ENCODE results near the gene CASQ1. TPM values are rescaled to one million over a fixed set of nuclear protein-coding genes. Genes with fewer than 3 reads are reported as not detected.

Gene CASQ1
- total RNA-seq, 1 experiment from 2014 or later: not detected

GRCh38 chr1:160211046-160211790 lies 20.8 kb downstream of the CASQ1 start:
- Mint-ChIP-seq H3K36me3 (ENCODE audit: insufficient read depth, unreplicated experiment) (peaks cover 56% of the 10 kb centered on the region), H3K27me3 (ENCODE audit: insufficient read depth, unreplicated experiment) (no peaks in the 10 kb centered on the region), H3K4me1 (ENCODE audit: insufficient read depth, unreplicated experiment) (peaks cover 23% of the 10 kb centered on the region), H3K9me3 (ENCODE audit: unreplicated experiment) (no peaks in the 10 kb centered on the region), H3K27ac (ENCODE audit: low read depth, unreplicated experiment) (no peak overlapping the region), H3K4me3 (ENCODE audit: unreplicated experiment) (no peak overlapping the region)
- ChIA-PET POLR2A (interaction anchor here (0.6 to 1.7 kb wide), 5 partner anchors 8 to 105 kb away, joined by 3 to 6 read pairs (median 4); partner anchors contain the start of gene DCAF8), CTCF (interaction anchor here (0.7 to 11.6 kb wide), 10 partner anchors 9 to 164 kb away, joined by 3 to 99 read pairs (median 4); no protein-coding TSS in a partner anchor)
- no TSS peak for BruUV-seq (replicated peaks)
- intact Hi-C loops (cut with micrococcal nuclease): no loop called here
- no peak for TF ChIP-seq CTCF (IDR thresholded peaks at IDR 0.05; ENCODE audit: unreplicated experiment)
- no peak for DNase-seq (ENCODE audit: unreplicated experiment)

- intact Hi-C loops (cut with micrococcal nuclease): no loop called here
- CTCF ChIA-PET: interaction anchor here (0.7 to 2.2 kb wide), 5 partner anchors 12 to 136 kb away, joined by 3 to 11 read pairs (median 5); no protein-coding TSS in a partner anchor
- POLR2A ChIA-PET: no interaction called here
- peak overlapping the region; percentile 44 for H3K27ac Mint-ChIP-seq (ENCODE audit: low read depth, unreplicated experiment)
- DNase-seq (ENCODE audit: unreplicated experiment): no peak
- no peaks in the 10 kb centered on the region for H3K27me3 Mint-ChIP-seq (ENCODE audit: insufficient read depth, unreplicated experiment)
- BruUV-seq (replicated peaks): TSS peak; percentile 65
- TF ChIP-seq CTCF (IDR thresholded peaks at IDR 0.05; ENCODE audit: unreplicated experiment): no peak
- peaks cover under 1% of the 10 kb centered on the region for H3K4me1 Mint-ChIP-seq (ENCODE audit: insufficient read depth, unreplicated experiment)
- H3K9me3 Mint-ChIP-seq (ENCODE audit: unreplicated experiment): no peaks in the 10 kb centered on the region
- peaks cover 64% of the 10 kb centered on the region for H3K36me3 Mint-ChIP-seq (ENCODE audit: insufficient read depth, unreplicated experiment)
- H3K4me3 Mint-ChIP-seq (ENCODE audit: unreplicated experiment): no peak overlapping the region
Measured at GRCh38 chr1:160214481-160215140, 24.2 kb downstream of the CASQ1 start.

- intact Hi-C loops (cut with micrococcal nuclease): no loop called here
- ChIA-PET CTCF (interaction anchor here (0.5 to 2.2 kb wide), 9 partner anchors 10 to 131 kb away, joined by 3 to 11 read pairs (median 4); no protein-coding TSS in a partner anchor), POLR2A (no interaction called here)
- Mint-ChIP-seq H3K4me1 (ENCODE audit: insufficient read depth, unreplicated experiment) (peaks cover 7% of the 10 kb centered on the region), H3K9me3 (ENCODE audit: unreplicated experiment) (no peaks in the 10 kb centered on the region), H3K4me3 (ENCODE audit: unreplicated experiment) (no peak overlapping the region), H3K27ac (ENCODE audit: low read depth, unreplicated experiment) (peak overlapping the region; percentile 55), H3K36me3 (ENCODE audit: insufficient read depth, unreplicated experiment) (peaks cover 59% of the 10 kb centered on the region), H3K27me3 (ENCODE audit: insufficient read depth, unreplicated experiment) (no peaks in the 10 kb centered on the region)
- TF ChIP-seq CTCF (IDR thresholded peaks at IDR 0.05; ENCODE audit: unreplicated experiment): no peak
- no peak for DNase-seq (ENCODE audit: unreplicated experiment)
- no TSS peak for BruUV-seq (replicated peaks)
Measured at GRCh38 chr1:160216301-160216700, 25.9 kb downstream of the CASQ1 start.

- CTCF ChIA-PET: interaction anchor here (1.2 to 7.1 kb wide), 11 partner anchors 11 to 139 kb away, joined by 4 to 243 read pairs (median 43); partner anchors contain the start of genes CASQ1, IGSF8 and PEA15
- Mint-ChIP-seq H3K27me3 (ENCODE audit: insufficient read depth, unreplicated experiment) (no peaks in the 10 kb centered on the region), H3K4me3 (ENCODE audit: unreplicated experiment) (no peak overlapping the region), H3K9me3 (ENCODE audit: unreplicated experiment) (no peaks in the 10 kb centered on the region), H3K4me1 (ENCODE audit: insufficient read depth, unreplicated experiment) (peaks cover 7% of the 10 kb centered on the region), H3K36me3 (ENCODE audit: insufficient read depth, unreplicated experiment) (peaks cover 49% of the 10 kb centered on the region), H3K27ac (ENCODE audit: low read depth, unreplicated experiment) (peak overlapping the region; percentile 55)
- intact Hi-C loops (cut with micrococcal nuclease): no loop called here
- no TSS peak for BruUV-seq (replicated peaks)
- POLR2A ChIA-PET: interaction anchor here (1.4 to 3.4 kb wide), 4 partner anchors 10 to 116 kb away, joined by 4 to 15 read pairs (median 12); partner anchors contain the start of gene PEA15
- no peak for TF ChIP-seq CTCF (IDR thresholded peaks at IDR 0.05; ENCODE audit: unreplicated experiment)
- no peak for DNase-seq (ENCODE audit: unreplicated experiment)
Measured at GRCh38 chr1:160217481-160218051, 27.2 kb downstream of the CASQ1 start.

Data from MCF 10A (cell line).